ENCODE data around the gene PDE4B.

GRCh38 chr1:65825741-65826140 lies 33.0 kb downstream of the PDE4B start:
- TF ChIP-seq CTCF (conservative IDR thresholded peaks at IDR 0.05; ENCODE audit: low read depth, low read length) = no peak
- TF ChIP-seq EZH2 (IDR thresholded peaks at IDR 0.05; ENCODE audit: low read length, unreplicated experiment) = no peak

Measured in PC-3 (cell line).